Coronary artery (tissue), 2 donors: ENCODE data around the gene TBL1XR1.

ENCODE experiments used
- DNase-seq: peaks from one replicate; pipeline ENCODE4 v3.0.0-alpha.2; 2017; ENCODE audit warnings: low spot score
- H3K27ac ChIP-seq, 2 donors: fragments of 200-600 bp; sonication (generic); one replicate each; pipeline ENCODE4 v1.5.1; 2016 to 2019
- H3K4me3 ChIP-seq: fragments of 200-600 bp; sonication (generic); 2 replicates; pipeline ENCODE4 v1.5.1; 2016; ENCODE audit warnings: mild to moderate bottlenecking, moderate library complexity
- TF ChIP-seq, protein P1 (sequence below): fragments of 200-600 bp; sonication (generic); IDR thresholded peaks from one replicate; pipeline ENCODE4 v1.5.1; 2019; ENCODE audit warnings: antibody characterized with exemption

Gene TBL1XR1

DNA sequence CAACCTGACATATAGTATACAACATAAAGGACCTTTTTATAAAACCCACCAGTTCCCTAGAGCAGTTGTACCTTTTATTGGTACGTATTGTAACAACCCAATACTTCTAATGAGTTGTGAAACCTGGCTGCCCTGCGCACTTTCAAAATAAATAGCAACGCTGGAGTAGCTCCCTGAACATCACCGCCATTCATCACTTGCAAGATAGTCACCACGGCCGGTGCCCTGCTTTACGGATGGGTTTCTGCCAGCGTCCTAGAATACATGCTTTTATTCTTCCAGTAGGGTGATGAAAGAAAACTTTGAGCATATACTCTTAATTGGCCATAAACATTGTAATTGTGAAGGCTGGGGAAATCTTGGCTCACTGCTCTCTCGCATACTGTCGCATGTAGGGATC lies 220.7 kb downstream of the TBL1XR1 start:
- Histone ChIP-seq H3K27ac (no peak overlapping the region), H3K4me3 (no peak overlapping the region)
- TF ChIP-seq, protein P1, sequence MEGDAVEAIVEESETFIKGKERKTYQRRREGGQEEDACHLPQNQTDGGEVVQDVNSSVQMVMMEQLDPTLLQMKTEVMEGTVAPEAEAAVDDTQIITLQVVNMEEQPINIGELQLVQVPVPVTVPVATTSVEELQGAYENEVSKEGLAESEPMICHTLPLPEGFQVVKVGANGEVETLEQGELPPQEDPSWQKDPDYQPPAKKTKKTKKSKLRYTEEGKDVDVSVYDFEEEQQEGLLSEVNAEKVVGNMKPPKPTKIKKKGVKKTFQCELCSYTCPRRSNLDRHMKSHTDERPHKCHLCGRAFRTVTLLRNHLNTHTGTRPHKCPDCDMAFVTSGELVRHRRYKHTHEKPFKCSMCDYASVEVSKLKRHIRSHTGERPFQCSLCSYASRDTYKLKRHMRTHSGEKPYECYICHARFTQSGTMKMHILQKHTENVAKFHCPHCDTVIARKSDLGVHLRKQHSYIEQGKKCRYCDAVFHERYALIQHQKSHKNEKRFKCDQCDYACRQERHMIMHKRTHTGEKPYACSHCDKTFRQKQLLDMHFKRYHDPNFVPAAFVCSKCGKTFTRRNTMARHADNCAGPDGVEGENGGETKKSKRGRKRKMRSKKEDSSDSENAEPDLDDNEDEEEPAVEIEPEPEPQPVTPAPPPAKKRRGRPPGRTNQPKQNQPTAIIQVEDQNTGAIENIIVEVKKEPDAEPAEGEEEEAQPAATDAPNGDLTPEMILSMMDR, result no peak
- DNase-seq, result no peak

DNA sequence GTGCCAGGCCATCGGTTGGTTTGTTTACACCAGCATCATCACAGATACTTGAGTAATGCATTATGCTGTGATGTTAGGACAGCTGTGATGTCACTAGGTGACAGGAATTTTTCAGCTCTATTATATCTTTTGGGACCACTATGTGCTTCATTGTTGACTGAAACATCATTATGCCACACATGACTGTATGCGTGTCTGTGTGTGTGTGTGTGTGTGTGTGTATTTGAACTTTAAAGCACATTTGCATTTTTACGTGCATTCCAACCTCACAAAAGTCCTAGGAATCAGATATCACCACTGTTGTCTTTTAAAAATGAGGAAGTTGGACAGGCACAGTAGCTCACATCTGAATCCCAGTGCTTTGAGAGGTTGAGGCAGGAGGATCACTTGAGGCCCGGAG lies 223.0 kb downstream of the TBL1XR1 start:
- TF ChIP-seq, protein P1, result no peak
- H3K4me3 ChIP-seq, result no peak overlapping the region
- DNase-seq, result no peak
- H3K27ac ChIP-seq, result no peak overlapping the region

DNA sequence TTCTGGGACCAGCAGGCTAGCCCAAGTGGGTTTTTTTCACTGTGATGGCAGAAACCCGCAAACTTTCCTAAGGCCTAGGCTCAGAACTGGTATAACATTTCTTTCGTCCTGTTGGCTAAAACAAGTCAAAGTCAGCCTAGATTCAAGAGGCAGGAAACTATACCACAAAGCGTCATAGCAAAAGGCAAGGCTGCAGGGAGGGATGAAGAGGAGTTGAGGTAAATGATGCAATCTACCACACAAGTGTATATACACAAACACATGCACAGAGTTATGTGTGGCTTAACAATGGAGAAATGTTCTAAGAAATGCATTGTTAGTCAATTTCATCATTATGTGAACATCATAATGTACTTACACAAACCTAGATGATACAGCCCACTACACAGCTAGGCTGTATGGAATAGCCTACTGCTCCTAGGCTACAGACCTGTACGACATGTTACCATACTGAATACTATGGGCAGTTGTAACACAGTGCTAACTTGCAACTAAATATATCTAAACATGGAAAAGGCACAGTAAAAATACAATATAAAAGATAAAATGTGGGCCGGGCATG lies 225.6 kb downstream of the TBL1XR1 start:
- DNase-seq, result no peak
- TF ChIP-seq, protein P1, result no peak
- no peak overlapping the region for H3K27ac ChIP-seq
- H3K4me3 ChIP-seq, result no peak overlapping the region

DNA sequence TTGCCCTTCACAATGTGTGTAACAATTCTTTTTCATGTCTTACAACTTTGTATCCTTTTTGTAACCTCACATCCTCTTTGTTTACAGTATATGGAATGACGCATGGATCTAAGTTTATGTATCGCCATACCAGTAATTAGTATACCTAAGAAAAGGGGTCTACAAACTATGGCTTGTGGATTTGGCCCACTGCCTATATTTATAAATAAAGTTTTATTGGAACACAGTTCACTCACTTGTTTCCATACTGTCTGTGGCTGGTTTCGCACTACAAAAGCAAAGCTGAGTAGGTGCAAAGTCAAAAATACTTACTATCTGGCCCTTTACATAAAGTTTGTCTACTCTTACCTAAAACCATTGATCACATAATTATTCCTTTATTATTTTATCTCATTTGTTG lies 226.5 kb downstream of the TBL1XR1 start:
- TF ChIP-seq, protein P1, result no peak
- H3K4me3 ChIP-seq, result no peak overlapping the region
- DNase-seq, result no peak
- H3K27ac ChIP-seq, result no peak overlapping the region

DNA sequence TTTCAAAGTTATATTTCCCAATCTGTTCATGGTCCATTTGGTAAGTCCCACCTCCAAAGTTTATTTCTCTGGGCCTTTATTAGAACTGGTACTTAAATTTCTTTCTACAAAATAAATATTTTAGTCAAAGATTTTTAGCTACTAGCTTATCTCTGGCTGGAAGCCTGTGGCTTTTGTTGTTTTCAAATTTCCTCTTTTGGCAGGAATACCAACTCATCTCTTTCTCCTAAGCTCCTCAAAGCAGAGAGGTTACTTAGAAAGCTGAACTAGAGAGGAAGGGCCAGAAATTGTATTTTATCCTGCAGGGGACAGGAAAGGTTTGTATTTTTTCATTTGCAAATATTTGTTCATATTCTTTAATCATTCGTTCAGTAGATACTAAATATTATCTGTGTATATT lies 227.8 kb downstream of the TBL1XR1 start:
- no peak overlapping the region for H3K27ac ChIP-seq
- H3K4me3 ChIP-seq, result no peak overlapping the region
- DNase-seq, result no peak
- TF ChIP-seq, protein P1, result no peak
